HFFc6 (cell line): ENCODE results near the gene TPD52L1. TPM values are rescaled to one million over a fixed set of nuclear protein-coding genes. Genes with fewer than 3 reads are reported as not detected.

Source experiments
- DNase-seq: peaks from one replicate; pipeline ENCODE4 v3.0.0-alpha.2; 2018
- H3K27ac Mint-ChIP-seq: 2 replicates; pipeline ENCODE4 v1.8.0; 2020; ENCODE audit warnings: mild to moderate bottlenecking, mixed read lengths
- H3K27me3 Mint-ChIP-seq: 2 replicates; pipeline ENCODE4 v1.8.0; 2021; ENCODE audit warnings: mild to moderate bottlenecking, moderate library complexity, mixed read lengths; ENCODE audit not compliant: insufficient read depth
- H3K36me3 Mint-ChIP-seq: 2 replicates; pipeline ENCODE4 v1.8.0; 2021; ENCODE audit warnings: low read depth, mixed read lengths
- H3K4me1 Mint-ChIP-seq: 2 replicates; pipeline ENCODE4 v1.8.0; 2020; ENCODE audit warnings: low read depth, mixed read lengths
- H3K4me3 Mint-ChIP-seq: 2 replicates; pipeline ENCODE4 v1.8.0; 2020; ENCODE audit warnings: mild to moderate bottlenecking, moderate library complexity, mixed read lengths
- H3K9me3 Mint-ChIP-seq: 2 replicates; pipeline ENCODE4 v1.8.0; 2020; ENCODE audit warnings: mild to moderate bottlenecking, mixed read lengths
- CTCF ChIP-seq: fragments of 200-600 bp; sonication (generic); IDR thresholded peaks from 2 replicates; pipeline ENCODE4 v1.5.0; 2021; ENCODE audit warnings: antibody characterized with exemption, mild to moderate bottlenecking
- total RNA-seq, 6 experiments: library from RNA; stranded (reverse); fragmentation: NEBNext Ultra II Directional; extraction: Animal tissue kit (Norgen Biotek cat#: 25700); gene quantifications; 2 replicates in 1 of 6; 3 replicates in 5 of 6; pipeline ENCODE4 v1.2.3, GENCODE V29; 2021

Gene TPD52L1
- total RNA-seq, 6 experiments from 2014 or later, result 11.0 to 36.8 (median 11.7) TPM

GRCh38 chr6:125294925-125295324 is 141.4 kb downstream of the TPD52L1 start:
- Mint-ChIP-seq H3K4me3 (no peak overlapping the region), H3K9me3 (no peaks in the 10 kb centered on the region), H3K27ac (no peak overlapping the region), H3K4me1 (peaks cover 45% of the 10 kb centered on the region), H3K27me3 (peaks cover 1% of the 10 kb centered on the region), H3K36me3 (peaks cover 44% of the 10 kb centered on the region)
- TF ChIP-seq CTCF, result no peak
- DNase-seq, result no peak

- Mint-ChIP-seq H3K4me3 (no peak overlapping the region), H3K27ac (0 out of 2 replicates have a peak overlapping the region, but pooled peaks have one; percentile 2), H3K9me3 (no peaks in the 10 kb centered on the region), H3K4me1 (peaks cover 58% of the 10 kb centered on the region), H3K36me3 (peaks cover 44% of the 10 kb centered on the region), H3K27me3 (peaks cover 1% of the 10 kb centered on the region)
- no peak for DNase-seq
- no peak for TF ChIP-seq CTCF
Observed at GRCh38 chr6:125296471-125296870, 142.9 kb downstream of the TPD52L1 start.

GRCh38 chr6:125299257-125299656 is 145.7 kb downstream of the TPD52L1 start:
- Mint-ChIP-seq H3K27ac (peak overlapping the region; percentile 32; the same call in 1 of the 2 replicates), H3K27me3 (peaks cover 1% of the 10 kb centered on the region), H3K9me3 (no peaks in the 10 kb centered on the region), H3K36me3 (peaks cover 35% of the 10 kb centered on the region), H3K4me1 (peaks cover 64% of the 10 kb centered on the region), H3K4me3 (0 out of 2 replicates have a peak overlapping the region, but pooled peaks have one; percentile 14)
- DNase-seq, result no peak
- no peak for TF ChIP-seq CTCF

- peaks cover 48% of the 10 kb centered on the region for H3K4me1 Mint-ChIP-seq
- peak; percentile 33 for DNase-seq
- H3K27me3 Mint-ChIP-seq, result peaks cover 1% of the 10 kb centered on the region
- peaks cover 31% of the 10 kb centered on the region for H3K36me3 Mint-ChIP-seq
- H3K9me3 Mint-ChIP-seq, result peaks cover 3% of the 10 kb centered on the region; the same call in 1 of the 2 replicates
- no peak for TF ChIP-seq CTCF
- H3K27ac Mint-ChIP-seq, result peak overlapping the region; percentile 92
- H3K4me3 Mint-ChIP-seq, result peak overlapping the region; percentile 94
Observed at GRCh38 chr6:125300992-125301434, 147.4 kb downstream of the TPD52L1 start.

- peaks cover 5% of the 10 kb centered on the region for H3K27me3 Mint-ChIP-seq
- H3K9me3 Mint-ChIP-seq, result peaks cover 3% of the 10 kb centered on the region; the same call in 1 of the 2 replicates
- H3K36me3 Mint-ChIP-seq, result peaks cover 27% of the 10 kb centered on the region
- no peak for TF ChIP-seq CTCF
- peak within 1 kb of the TSS; percentile 92 for H3K27ac Mint-ChIP-seq
- H3K4me3 Mint-ChIP-seq, result peak within 1 kb of the TSS; percentile 94
- DNase-seq, result peak; percentile 59
- peaks cover 46% of the 10 kb centered on the region for H3K4me1 Mint-ChIP-seq
Observed at GRCh38 chr6:125301435-125302391, 148.1 kb downstream of the TPD52L1 start, which contains the start of gene HDDC2. TSS of gene HDDC2 (minus strand) at chr6:125301967. CDS start at chr6:125301932, 35 bp downstream.
